GM21390 (cell line): Measurements from ENCODE around the gene DPP6.

ENCODE experiments used
- ATAC-seq: cut with Tn5 transposase; IDR thresholded peaks from one replicate; pipeline ENCODE4 v1.9.1; 2021; ENCODE audit not compliant: unreplicated experiment

Gene DPP6

GRCh38 chr7:154581251-154581890 lies 529.2 kb downstream of the DPP6 start:
- ATAC-seq, result no peak

- ATAC-seq, result no peak
These were observed 531.3 kb downstream of the DPP6 start for GRCh38 chr7:154583454-154583853.

- ATAC-seq, result no peak
These were observed 532.4 kb downstream of the DPP6 start for GRCh38 chr7:154584352-154585252.

- no peak for ATAC-seq
These were observed 535.6 kb downstream of the DPP6 start for GRCh38 chr7:154587792-154588191.

GRCh38 chr7:154591544-154591943 lies 539.3 kb downstream of the DPP6 start:
- ATAC-seq, result no peak

- no peak for ATAC-seq
These were observed 540.2 kb downstream of the DPP6 start for GRCh38 chr7:154592388-154592787.

- no peak for ATAC-seq
These were observed 546.2 kb downstream of the DPP6 start for GRCh38 chr7:154598396-154598795.

GRCh38 chr7:154598864-154599263 lies 546.7 kb downstream of the DPP6 start:
- ATAC-seq, result no peak

GRCh38 chr7:154610903-154611302 lies 558.7 kb downstream of the DPP6 start:
- ATAC-seq, result no peak

GRCh38 chr7:154613811-154614210 lies 561.6 kb downstream of the DPP6 start:
- ATAC-seq, result no peak

- ATAC-seq, result no peak
These were observed 568.0 kb downstream of the DPP6 start for GRCh38 chr7:154620141-154620755.

GRCh38 chr7:154623399-154623798 lies 571.2 kb downstream of the DPP6 start:
- ATAC-seq, result no peak

- no peak for ATAC-seq
These were observed 575.6 kb downstream of the DPP6 start for GRCh38 chr7:154627646-154628290.

GRCh38 chr7:154628556-154628955 lies 576.4 kb downstream of the DPP6 start:
- ATAC-seq, result no peak

GRCh38 chr7:154631162-154631561 lies 579.0 kb downstream of the DPP6 start:
- ATAC-seq, result no peak

GRCh38 chr7:154633641-154634040 lies 581.4 kb downstream of the DPP6 start:
- no peak for ATAC-seq

GRCh38 chr7:154638286-154638685 lies 586.1 kb downstream of the DPP6 start:
- ATAC-seq, result no peak

- ATAC-seq, result no peak
These were observed 588.2 kb downstream of the DPP6 start for GRCh38 chr7:154640266-154640865.

- no peak for ATAC-seq
These were observed 588.7 kb downstream of the DPP6 start for GRCh38 chr7:154640917-154641316.

- no peak for ATAC-seq
These were observed 592.2 kb downstream of the DPP6 start for GRCh38 chr7:154644366-154644765.
